PC-9 (cell line): ENCODE data around the gene TLR1. TPM values are rescaled to one million over a fixed set of nuclear protein-coding genes. Genes with fewer than 3 reads are reported as not detected.

ENCODE experiments used
- BruUV-seq: library from RNA; stranded (reverse); fragments of 400-500 nt; replicated peaks from 2 replicates; lab custom pipeline; 2021; lab: Mats Ljungman, UMichigan
- CTCF ChIA-PET: fragments of 300-600 bp; sonication (Branson Sonifier 250); formaldehyde crosslinking; loops from one replicate; lab custom pipeline; 2022; ENCODE audit warnings: antibody characterized with exemption; lab: Charles Lee
- POLR2A ChIA-PET: fragments of 300-600 bp; sonication (Branson Sonifier 250); formaldehyde crosslinking; loops from one replicate; lab custom pipeline; 2022; ENCODE audit warnings: antibody characterized with exemption; ENCODE audit not compliant: unreplicated experiment; lab: Charles Lee
- DNase-seq, 2 experiments: peaks; one replicate each; pipeline versions ENCODE4 v3.0.0 to v3.0.0-alpha.2; 2015 to 2022; ENCODE audit warnings: mixed read lengths in 1 of 2
- H2AFZ ChIP-seq: fragments of 200-600 bp; sonication (generic); 2 replicates; pipeline ENCODE4 v1.8.1; 2017; ENCODE audit warnings: antibody characterized with exemption
- H3F3A ChIP-seq: fragments of 200-600 bp; sonication (generic); 2 replicates; pipeline ENCODE4 v1.8.1; 2017; ENCODE audit warnings: antibody characterized with exemption, mild to moderate bottlenecking, low read depth; ENCODE audit not compliant: insufficient read depth
- H3K27ac ChIP-seq: fragments of 200-600 bp; sonication (generic); 2 replicates; pipeline ENCODE4 v1.6.1; 2016; ENCODE audit warnings: mixed run types
- H3K27me3 ChIP-seq: fragments of 200-600 bp; sonication (generic); 2 replicates; pipeline ENCODE4 v1.6.1; 2016; ENCODE audit warnings: low read depth, mixed run types; ENCODE audit not compliant: insufficient read depth
- H3K36me3 ChIP-seq: fragments of 200-600 bp; sonication (generic); 2 replicates; pipeline ENCODE4 v1.6.1; 2016; ENCODE audit warnings: low read depth, mixed run types
- H3K4me1 ChIP-seq: fragments of 200-600 bp; sonication (generic); replicated peaks from 2 replicates; pipeline ENCODE4 v1.6.1; 2016; ENCODE audit warnings: mixed run types; ENCODE audit not compliant: insufficient read depth
- H3K4me2 ChIP-seq: fragments of 200-600 bp; sonication (generic); 2 replicates; pipeline ENCODE4 v1.6.1; 2017; ENCODE audit warnings: mixed run types
- H3K4me3 ChIP-seq: fragments of 200-600 bp; sonication (generic); 2 replicates; pipeline ENCODE4 v1.6.1; 2016; ENCODE audit warnings: mixed run types
- H3K79me2 ChIP-seq: fragments of 200-600 bp; sonication (generic); 2 replicates; pipeline ENCODE4 v1.6.1; 2017; ENCODE audit warnings: low read depth, mixed run types
- H3K9me2 ChIP-seq: fragments of 200-600 bp; sonication (generic); 2 replicates; pipeline ENCODE4 v1.8.1; 2017; ENCODE audit warnings: mild to moderate bottlenecking; ENCODE audit not compliant: insufficient read depth
- H3K9me3 ChIP-seq: fragments of 200-600 bp; sonication (generic); 2 replicates; pipeline ENCODE4 v1.8.1; 2016; ENCODE audit warnings: low read depth; ENCODE audit not compliant: insufficient read depth
- H4K20me1 ChIP-seq: fragments of 200-600 bp; sonication (generic); 2 replicates; pipeline ENCODE4 v1.8.1; 2017; ENCODE audit not compliant: insufficient read depth
- EZH2 ChIP-seq: fragments of 200-600 bp; sonication (generic); IDR thresholded peaks from 2 replicates; pipeline ENCODE4 v1.8.0; 2017; ENCODE audit warnings: antibody characterized with exemption, low read depth
- intact Hi-C: fragments of 100-400 bp; cut with micrococcal nuclease; formaldehyde crosslinking; loops from one replicate; pipeline ENCODE4 v1.10.0; 2022; ENCODE audit not compliant: unreplicated experiment
- total RNA-seq: library from RNA; stranded (reverse); gene quantifications from 2 replicates; pipeline ENCODE4 v1.2.3, GENCODE V29; 2021
- TF ChIP-seq, protein P1 (sequence below): fragments of 200-600 bp; sonication (generic); conservative IDR thresholded peaks from 2 replicates; pipeline ENCODE4 v1.6.1; 2017; ENCODE audit warnings: mixed run types, antibody characterized with exemption, mild to moderate bottlenecking, moderate library complexity

The TLR1 gene
- total RNA-seq, 1 experiment from 2014 or later: 3.9 TPM

- POLR2A ChIA-PET: interaction anchor here (0.6 kb wide), 1 partner anchor 14 kb away, joined by 3 read pairs; no protein-coding TSS in a partner anchor
- H3K4me1 ChIP-seq: no peaks in the 10 kb centered on the region
- H3K9me3 ChIP-seq: no peaks in the 10 kb centered on the region
- CTCF ChIA-PET: interaction anchor here (0.6 to 1.7 kb wide), 5 partner anchors 28 to 649 kb away, joined by 3 to 5 read pairs (median 3); no protein-coding TSS in a partner anchor
- peak overlapping the region; percentile 9 for H2AFZ ChIP-seq
- no peaks in the 10 kb centered on the region; the same call in 1 of the 2 replicates for H3F3A ChIP-seq
- no peaks in the 10 kb centered on the region for H3K27me3 ChIP-seq
- intact Hi-C loops: loop anchor here (2.0 to 5.0 kb wide), 2 partner anchors 45 to 53 kb away; partner anchors contain the start of gene TLR6
- DNase-seq: no peak
- H3K4me2 ChIP-seq: no peak overlapping the region
- no peak overlapping the region for H3K27ac ChIP-seq
- H3K4me3 ChIP-seq: no peak overlapping the region
- TSS peak; percentile 66 for BruUV-seq
- no peaks in the 10 kb centered on the region for H3K9me2 ChIP-seq
- H4K20me1 ChIP-seq: no peaks in the 10 kb centered on the region
- TF ChIP-seq EZH2: no peak
- TF ChIP-seq, protein P1, sequence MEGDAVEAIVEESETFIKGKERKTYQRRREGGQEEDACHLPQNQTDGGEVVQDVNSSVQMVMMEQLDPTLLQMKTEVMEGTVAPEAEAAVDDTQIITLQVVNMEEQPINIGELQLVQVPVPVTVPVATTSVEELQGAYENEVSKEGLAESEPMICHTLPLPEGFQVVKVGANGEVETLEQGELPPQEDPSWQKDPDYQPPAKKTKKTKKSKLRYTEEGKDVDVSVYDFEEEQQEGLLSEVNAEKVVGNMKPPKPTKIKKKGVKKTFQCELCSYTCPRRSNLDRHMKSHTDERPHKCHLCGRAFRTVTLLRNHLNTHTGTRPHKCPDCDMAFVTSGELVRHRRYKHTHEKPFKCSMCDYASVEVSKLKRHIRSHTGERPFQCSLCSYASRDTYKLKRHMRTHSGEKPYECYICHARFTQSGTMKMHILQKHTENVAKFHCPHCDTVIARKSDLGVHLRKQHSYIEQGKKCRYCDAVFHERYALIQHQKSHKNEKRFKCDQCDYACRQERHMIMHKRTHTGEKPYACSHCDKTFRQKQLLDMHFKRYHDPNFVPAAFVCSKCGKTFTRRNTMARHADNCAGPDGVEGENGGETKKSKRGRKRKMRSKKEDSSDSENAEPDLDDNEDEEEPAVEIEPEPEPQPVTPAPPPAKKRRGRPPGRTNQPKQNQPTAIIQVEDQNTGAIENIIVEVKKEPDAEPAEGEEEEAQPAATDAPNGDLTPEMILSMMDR: no peak
- H3K79me2 ChIP-seq: no peaks in the 10 kb centered on the region
- no peaks in the 10 kb centered on the region for H3K36me3 ChIP-seq
Observed at GRCh38 chr4:38803833-38804653, 548 bp downstream of the TLR1 start.

DNA sequence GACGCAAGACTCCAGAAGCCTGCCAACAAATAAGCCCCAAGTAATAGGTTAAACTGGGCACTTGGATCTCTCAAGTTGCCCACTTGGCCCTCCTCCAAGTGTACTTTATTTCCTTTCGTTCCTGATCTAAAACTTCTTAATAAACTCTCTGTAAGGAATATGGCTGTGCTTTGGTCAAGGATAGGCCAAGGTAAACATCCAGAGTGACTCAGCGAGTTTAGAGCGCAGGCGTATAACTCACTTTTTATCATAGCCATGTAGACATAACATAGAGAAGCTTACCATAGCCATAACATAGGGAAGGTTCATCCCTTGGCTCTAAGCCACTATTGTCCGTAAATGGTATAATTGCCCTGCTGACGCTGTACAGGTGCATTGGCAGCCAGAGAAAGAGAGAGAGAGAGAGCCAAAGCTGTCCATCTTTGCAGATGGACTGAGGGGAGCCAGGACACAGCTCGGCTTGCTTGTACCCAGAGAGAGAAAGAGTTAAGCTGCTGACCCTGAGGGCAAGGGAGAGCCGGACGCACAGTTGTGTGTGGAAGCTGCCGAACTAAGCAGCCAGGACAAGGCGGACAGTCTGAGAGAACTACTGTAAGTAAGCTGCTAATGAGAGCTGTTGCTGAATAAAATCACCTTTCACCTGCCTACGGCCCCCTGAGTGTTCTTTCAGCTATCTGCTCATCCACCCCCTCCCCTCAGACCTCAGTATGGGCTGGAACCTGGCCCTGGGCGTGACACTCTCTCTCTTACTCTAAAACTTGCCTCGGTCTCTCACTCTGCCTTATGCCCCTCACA lies 1.8 kb downstream of the TLR1 start:
- no peaks in the 10 kb centered on the region for H3K9me3 ChIP-seq
- intact Hi-C loops: loop anchor here (5.0 kb wide), 1 partner anchor 55 kb away; the partner anchor contains the start of gene TLR6
- H3K36me3 ChIP-seq: no peaks in the 10 kb centered on the region
- TF ChIP-seq EZH2: no peak
- TF ChIP-seq, protein P1: no peak
- H3K27ac ChIP-seq: no peak overlapping the region
- H3K4me3 ChIP-seq: no peak overlapping the region
- no peak overlapping the region for H3K4me2 ChIP-seq
- BruUV-seq: no TSS peak
- no peaks in the 10 kb centered on the region for H3K9me2 ChIP-seq
- CTCF ChIA-PET: no interaction called here
- DNase-seq: no peak
- POLR2A ChIA-PET: no interaction called here
- H3F3A ChIP-seq: no peaks in the 10 kb centered on the region; the same call in 1 of the 2 replicates
- no peaks in the 10 kb centered on the region for H3K79me2 ChIP-seq
- no peaks in the 10 kb centered on the region for H3K27me3 ChIP-seq
- H3K4me1 ChIP-seq: no peaks in the 10 kb centered on the region
- no peaks in the 10 kb centered on the region for H4K20me1 ChIP-seq
- H2AFZ ChIP-seq: no peak overlapping the region

DNA sequence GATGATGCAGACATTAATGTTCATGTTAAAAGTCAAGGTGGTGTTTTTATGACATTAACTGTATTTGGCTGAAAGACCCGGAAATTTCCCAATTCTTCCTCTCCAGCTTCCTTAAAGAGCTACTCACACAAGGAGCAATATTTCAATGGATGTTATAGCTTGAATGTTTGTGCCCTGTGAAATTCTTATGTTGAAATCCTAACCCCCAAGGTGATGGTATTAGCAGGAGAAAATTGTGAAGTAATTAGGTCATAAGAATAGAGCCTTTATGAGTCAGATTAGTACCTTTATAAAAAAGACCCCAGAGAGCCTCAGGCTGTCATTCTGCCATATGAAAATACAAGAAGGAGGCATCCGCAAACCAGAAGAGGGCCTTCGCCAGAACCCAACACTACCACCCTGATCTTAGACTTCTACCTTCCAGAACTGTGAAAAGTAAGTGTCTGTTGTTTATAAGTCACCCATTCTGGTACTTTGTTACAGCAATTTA lies 3.6 kb downstream of the TLR1 start:
- BruUV-seq: no TSS peak
- Histone ChIP-seq H3K4me2 (no peak overlapping the region), H3F3A (no peaks in the 10 kb centered on the region; the same call in 1 of the 2 replicates), H3K9me2 (no peaks in the 10 kb centered on the region), H3K36me3 (no peaks in the 10 kb centered on the region), H3K4me3 (no peak overlapping the region), H3K79me2 (no peaks in the 10 kb centered on the region), H4K20me1 (no peaks in the 10 kb centered on the region), H2AFZ (no peak overlapping the region), H3K27me3 (no peaks in the 10 kb centered on the region), H3K4me1 (no peaks in the 10 kb centered on the region), H3K9me3 (no peaks in the 10 kb centered on the region), H3K27ac (no peak overlapping the region)
- ChIA-PET CTCF (no interaction called here), POLR2A (no interaction called here)
- intact Hi-C loops: loop anchor here (5.0 kb wide), 1 partner anchor 56 kb away; the partner anchor contains the start of gene TLR6
- no peak for DNase-seq
- TF ChIP-seq EZH2: no peak
- TF ChIP-seq, protein P1: no peak
